ENCODE data around the gene PHLDB2. TPM values are rescaled to one million over a fixed set of nuclear protein-coding genes. Genes with fewer than 3 reads are reported as not detected.

Gene PHLDB2
- total and polyA plus RNA-seq, 2 of the 13 experiments (the other 11 are each of a cell fraction or from before 2014, with no cell fraction given) = 8.4 to 23.6 TPM

GRCh38 chr3:111859974-111860859 lies 1.2 kb downstream of the PHLDB2 start (continued):
- TF ChIP-seq IRX3 (CRISPR knock-in tag; IDR thresholded peaks at IDR 0.05; ENCODE audit: borderline replicate concordance, low read depth) (no peak), ZNF333 (CRISPR knock-in tag; IDR thresholded peaks at IDR 0.05; ENCODE audit: borderline replicate concordance) (no peak; the same call in 1 of the 2 replicates), GLI4 (CRISPR knock-in tag; IDR thresholded peaks at IDR 0.05; ENCODE audit: borderline replicate concordance) (no peak), JDP2 (CRISPR knock-in tag; IDR thresholded peaks at IDR 0.05; ENCODE audit: borderline replicate concordance) (no peak), SNAPC5 (CRISPR knock-in tag; IDR thresholded peaks at IDR 0.05; ENCODE audit: borderline replicate concordance) (no peak), ZBTB25 (CRISPR knock-in tag; IDR thresholded peaks at IDR 0.05) (0 out of 2 replicates have a peak, but pooled peaks have one; percentile 13), HNF4A (CRISPR knock-in tag; IDR thresholded peaks at IDR 0.05) (peak; percentile 52), SNAI1 (CRISPR knock-in tag; IDR thresholded peaks at IDR 0.05; ENCODE audit: borderline replicate concordance) (0 out of 2 replicates have a peak, but pooled peaks have one; percentile 72), GMEB1 (CRISPR knock-in tag; IDR thresholded peaks at IDR 0.05; ENCODE audit: borderline replicate concordance) (no peak), MEIS2 (CRISPR knock-in tag; IDR thresholded peaks at IDR 0.05) (no peak), CBX1 (IDR thresholded peaks at IDR 0.05; ENCODE audit: low read depth) (no peak), PHF8 (CRISPR knock-in tag; IDR thresholded peaks at IDR 0.05) (0 out of 2 replicates have a peak, but pooled peaks have one; percentile 32), FOXC1 (CRISPR knock-in tag; IDR thresholded peaks at IDR 0.05; ENCODE audit: borderline replicate concordance) (no peak), SIX4 (CRISPR knock-in tag; IDR thresholded peaks at IDR 0.05) (no peak), ETV6 (CRISPR knock-in tag; conservative IDR thresholded peaks at IDR 0.05) (no peak), RAD21 (CRISPR knock-in tag; IDR thresholded peaks at IDR 0.05) (peak; percentile 66), ZHX1 (CRISPR knock-in tag; IDR thresholded peaks at IDR 0.05; ENCODE audit: low read depth) (no peak), ATF7-NPFF (CRISPR knock-in tag; IDR thresholded peaks at IDR 0.05; ENCODE audit: low read depth) (0 out of 2 replicates have a peak, but pooled peaks have one; percentile 32), ZEB1 (IDR thresholded peaks at IDR 0.05; ENCODE audit: insufficient replicate concordance, low read depth) (peak; percentile 39), ZNF335 (CRISPR knock-in tag; IDR thresholded peaks at IDR 0.05) (0 out of 2 replicates have a peak, but pooled peaks have one; percentile 41), NR2F6 (IDR thresholded peaks at IDR 0.05) (peak; percentile 77), NR2F6 (CRISPR knock-in tag; IDR thresholded peaks at IDR 0.05) (peak; percentile 56)
